Nasal cavity respiratory epithelium epithelial cell of viscerocranial mucosa (primary cell): Measurements from ENCODE around the gene NBPF19. TPM values are rescaled to one million over a fixed set of nuclear protein-coding genes. Genes with fewer than 3 reads are reported as not detected.

Experiments used
- total RNA-seq: library from RNA; depleted of rRNA; stranded (reverse); fragments of >200 nt; gene quantifications from 2 replicates; pipeline ENCODE4 v1.2.3, GENCODE V29; 2014

The NBPF19 gene, protein sequence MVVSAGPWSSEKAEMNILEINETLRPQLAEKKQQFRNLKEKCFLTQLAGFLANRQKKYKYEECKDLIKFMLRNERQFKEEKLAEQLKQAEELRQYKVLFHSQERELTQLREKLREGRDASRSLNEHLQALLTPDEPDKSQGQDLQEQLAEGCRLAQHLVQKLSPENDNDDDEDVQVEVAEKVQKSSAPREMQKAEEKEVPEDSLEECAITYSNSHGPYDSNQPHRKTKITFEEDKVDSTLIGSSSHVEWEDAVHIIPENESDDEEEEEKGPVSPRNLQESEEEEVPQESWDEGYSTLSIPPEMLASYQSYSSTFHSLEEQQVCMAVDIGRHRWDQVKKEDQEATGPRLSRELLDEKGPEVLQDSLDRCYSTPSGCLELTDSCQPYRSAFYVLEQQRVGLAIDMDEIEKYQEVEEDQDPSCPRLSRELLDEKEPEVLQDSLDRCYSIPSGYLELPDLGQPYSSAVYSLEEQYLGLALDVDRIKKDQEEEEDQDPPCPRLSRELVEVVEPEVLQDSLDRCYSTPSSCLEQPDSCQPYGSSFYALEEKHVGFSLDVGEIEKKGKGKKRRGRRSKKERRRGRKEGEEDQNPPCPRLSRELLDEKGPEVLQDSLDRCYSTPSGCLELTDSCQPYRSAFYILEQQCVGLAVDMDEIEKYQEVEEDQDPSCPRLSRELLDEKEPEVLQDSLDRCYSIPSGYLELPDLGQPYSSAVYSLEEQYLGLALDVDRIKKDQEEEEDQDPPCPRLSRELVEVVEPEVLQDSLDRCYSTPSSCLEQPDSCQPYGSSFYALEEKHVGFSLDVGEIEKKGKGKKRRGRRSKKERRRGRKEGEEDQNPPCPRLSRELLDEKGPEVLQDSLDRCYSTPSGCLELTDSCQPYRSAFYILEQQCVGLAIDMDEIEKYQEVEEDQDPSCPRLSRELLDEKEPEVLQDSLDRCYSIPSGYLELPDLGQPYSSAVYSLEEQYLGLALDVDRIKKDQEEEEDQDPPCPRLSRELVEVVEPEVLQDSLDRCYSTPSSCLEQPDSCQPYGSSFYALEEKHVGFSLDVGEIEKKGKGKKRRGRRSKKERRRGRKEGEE (N-terminal part only)
- total RNA-seq: 10.9 and 20.6 TPM in 2 replicates

DNA sequence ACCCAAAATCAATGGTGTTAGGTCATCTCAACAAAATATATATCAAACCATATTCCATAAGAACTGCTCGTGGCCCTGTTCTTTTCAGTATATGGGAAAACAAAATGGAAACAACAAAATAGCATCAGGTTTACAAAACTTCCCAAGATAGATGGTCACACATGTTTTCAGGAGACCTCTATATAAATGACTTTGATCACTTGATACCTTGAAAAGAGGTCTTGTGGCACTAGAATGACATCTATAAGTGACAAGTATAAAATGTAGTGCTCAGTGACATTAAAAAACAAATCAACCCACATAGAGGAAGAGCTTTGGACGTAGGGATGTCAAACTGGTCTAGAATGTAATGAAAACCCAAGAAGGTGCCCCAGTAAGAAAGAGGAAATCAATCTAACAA lies at the start of gene NBPF19:
Gene NBPF19 (plus strand): TSS at position 301 of the 400 bp plus-strand sequence. CDS start 888 bp downstream, outside the sequence.

Other genes with a start within 250 kb of the NBPF19 start
- not detected in 2 replicates for gene PPIAL4C, start 108.8 kb downstream of the NBPF19 start, total RNA-seq